Measurements from ENCODE around the gene LCOR.
A peak's percentile ranks its signal among the peaks of the same experiment; 100 is the strongest.
"Not testable (repeated sequence)": the region's sequence is repeated elsewhere in the genome, so short reads cannot be mapped to it uniquely, and the experiment has no call there.

The LCOR gene

GRCh38 chr10:96831867-96832720, at the start of gene LCOR:
TSS of gene LCOR (plus strand) at chr10:96832298. CDS start at chr10:96949058, 116,760 bp downstream.
- DNase-seq: peak; percentile 85

- DNase-seq: no peak
Measured at GRCh38 chr10:96784253-96784652, 47.8 kb upstream of the LCOR start.

- DNase-seq: no peak
Measured at GRCh38 chr10:96789571-96790108, 42.5 kb upstream of the LCOR start.

- DNase-seq: no peak
Measured at GRCh38 chr10:96791902-96792301, 40.2 kb upstream of the LCOR start.

- DNase-seq: no peak
Measured at GRCh38 chr10:96794836-96795733, 37.0 kb upstream of the LCOR start.

- no peak for DNase-seq
Measured at GRCh38 chr10:96797485-96797884, 34.6 kb upstream of the LCOR start.

- no peak for DNase-seq
Measured at GRCh38 chr10:96803288-96803664, 28.8 kb upstream of the LCOR start.

GRCh38 chr10:96814264-96814663, 17.8 kb upstream of the LCOR start:
- DNase-seq: no peak

- DNase-seq: not testable (repeated sequence)
Measured at GRCh38 chr10:96818971-96819370, 13.1 kb upstream of the LCOR start.

- DNase-seq: no peak
Measured at GRCh38 chr10:96820765-96821164, 11.3 kb upstream of the LCOR start.

- no peak for DNase-seq
Measured at GRCh38 chr10:96826438-96826837, 5.7 kb upstream of the LCOR start.

GRCh38 chr10:96828609-96829008, 3.5 kb upstream of the LCOR start:
- no peak for DNase-seq

- DNase-seq: no peak
Measured at GRCh38 chr10:96829029-96829773, 2.9 kb upstream of the LCOR start.

- DNase-seq: peak; percentile 7
Measured at GRCh38 chr10:96830511-96831199, 1.4 kb upstream of the LCOR start.

- DNase-seq: no peak
Measured at GRCh38 chr10:96831200-96831866, 765 bp upstream of the LCOR start.

GRCh38 chr10:96832721-96833219, 672 bp downstream of the LCOR start:
- no peak for DNase-seq

GRCh38 chr10:96833220-96834001, 1.3 kb downstream of the LCOR start:
- DNase-seq: no peak

- DNase-seq: no peak
Measured at GRCh38 chr10:96834120-96834519, 2.0 kb downstream of the LCOR start.

GRCh38 chr10:96835899-96836298, 3.8 kb downstream of the LCOR start:
- no peak for DNase-seq

- DNase-seq: no peak
Measured at GRCh38 chr10:96838529-96838928, 6.4 kb downstream of the LCOR start.
